A673 (cell line): Measurements from ENCODE around the gene ARHGAP32.

Experiments used
- CTCF ChIP-seq: fragments of 300-800, 200-600 bp; sonication (generic); conservative IDR thresholded peaks from 2 replicates; pipeline ENCODE4 v1.5.1; 2017; ENCODE audit warnings: low read depth, mild to moderate bottlenecking, antibody characterized with exemption, low read length, moderate library complexity, mixed read lengths
- EZH2 ChIP-seq: fragments of 200-600 bp; sonication (generic); IDR thresholded peaks from 2 replicates; pipeline ENCODE4 v1.6.1; 2017; ENCODE audit warnings: borderline replicate concordance, low read depth, mild to moderate bottlenecking, mixed read lengths, antibody characterized with exemption, low read length; ENCODE audit not compliant: poor library complexity, severe bottlenecking

- no peak for TF ChIP-seq CTCF
- no peak for TF ChIP-seq EZH2
Measured at GRCh38 chr11:128948583-128948982, 243.5 kb downstream of the ARHGAP32 start.
